ENCODE data around the gene GPC2.

- TF ChIP-seq POLR2AphosphoS5 (IDR thresholded peaks at IDR 0.05; ENCODE audit: low read depth, low read length) (no peak), TAF1 (IDR thresholded peaks at IDR 0.05; ENCODE audit: borderline replicate concordance, insufficient read depth, low read length) (no peak)
These were observed 19.6 kb downstream of the GPC2 start for GRCh38 chr7:100157334-100158228.
